GM12878 (cell line): ENCODE results near the gene TAF9B. TPM values are rescaled to one million over a fixed set of nuclear protein-coding genes. Genes with fewer than 3 reads are reported as not detected.

Experiments
- ATAC-seq: fragments of 200-7000 bp; cut with Tn5 transposase; 3 replicates; pipeline ENCODE4 v1.9.1; 2020; ENCODE audit warnings: mild to moderate bottlenecking, moderate library complexity
- BruUV-seq: library from RNA; stranded (reverse); fragments of 400-500 nt; replicated peaks from 2 replicates; lab custom pipeline; 2021; lab: Mats Ljungman, UMichigan
- CTCF ChIA-PET: fragments of 300-600 bp; sonication (Branson Sonifier 250); formaldehyde crosslinking; extraction: SDS; loops from one replicate; lab custom pipeline; 2021; ENCODE audit warnings: inconsistent platforms; lab: Yijun Ruan, JAX
- POLR2A ChIA-PET: fragments of 350-600 bp; formaldehyde crosslinking; extraction: SDS; loops from one replicate; lab custom pipeline; 2021; ENCODE audit warnings: inconsistent platforms; lab: Charles Lee
- RAD21 ChIA-PET: fragments of 300-600 bp; sonication (Branson Sonifier 250); formaldehyde crosslinking; loops from one replicate; lab custom pipeline; 2023; ENCODE audit warnings: antibody characterized with exemption; ENCODE audit not compliant: unreplicated experiment; lab: Charles Lee
- SMC1A ChIA-PET: fragments of 300-600 bp; sonication (Branson Sonifier 250); formaldehyde crosslinking; loops from one replicate; lab custom pipeline; 2023; ENCODE audit not compliant: unreplicated experiment, uncharacterized antibody; lab: Charles Lee
- DNase-seq: peaks from one replicate; pipeline ENCODE4 v3.0.0-alpha.2; 2011; ENCODE audit warnings: low read depth, low spot score
- FAIRE-seq: peaks from 3 replicates; lab custom pipeline; 2011; peaks lifted over from hg19 to GRCh38; lab: Jason Lieb, UNC
- H2AFZ ChIP-seq: 2 replicates; pipeline ENCODE4 v1.6.0; 2011; ENCODE audit warnings: low read depth, low read length, control low read depth; ENCODE audit not compliant: control insufficient read depth
- H3K27ac ChIP-seq: 2 replicates; pipeline ENCODE4 v1.5.1; 2011; ENCODE audit warnings: control low read depth; ENCODE audit not compliant: control insufficient read depth, insufficient read depth
- H3K27me3 ChIP-seq, 2 experiments: replicated peaks in 1 of 2; 2 replicates each; pipeline versions ENCODE4 v1.6.0 to v1.6.1; 2011; ENCODE audit warnings: low read length in 1 of 2; ENCODE audit not compliant: control insufficient read depth in 2 of 2, insufficient read depth in 2 of 2
- H3K36me3 ChIP-seq, 2 experiments: 2 replicates each; pipeline ENCODE4 v1.5.1; 2011; ENCODE audit warnings: low read length in 1 of 2; ENCODE audit not compliant: control insufficient read depth in 2 of 2, insufficient read depth in 2 of 2
- H3K4me1 ChIP-seq: 2 replicates; pipeline ENCODE4 v1.6.1; 2011; ENCODE audit warnings: mild to moderate bottlenecking, low read length, moderate library complexity, mixed read lengths; ENCODE audit not compliant: control insufficient read depth, insufficient read depth
- H3K4me2 ChIP-seq: 2 replicates; pipeline ENCODE4 v1.6.0; 2011; ENCODE audit warnings: control low read depth; ENCODE audit not compliant: control insufficient read depth, insufficient read depth
- H3K4me3 ChIP-seq: fragments of 200-600 bp; sonication (generic); 2 replicates; pipeline ENCODE4 v1.5.1; 2016
- H3K79me2 ChIP-seq: 2 replicates; pipeline ENCODE4 v1.6.0; 2011; ENCODE audit warnings: low read length; ENCODE audit not compliant: control insufficient read depth, insufficient read depth
- H3K9ac ChIP-seq: 2 replicates; pipeline ENCODE4 v1.8.0; 2011; ENCODE audit warnings: low read length, control low read depth, mixed read lengths; ENCODE audit not compliant: control insufficient read depth, insufficient read depth
- H3K9me3 ChIP-seq: replicated peaks from 3 replicates; pipeline ENCODE4 v1.5.1; 2011; ENCODE audit warnings: mild to moderate bottlenecking, low read length; ENCODE audit not compliant: control insufficient read depth, insufficient read depth
- H4K20me1 ChIP-seq: 2 replicates; pipeline ENCODE4 v1.6.0; 2011; ENCODE audit not compliant: control insufficient read depth, insufficient read depth
- EGR1 ChIP-seq, 2 experiments: IDR thresholded peaks; 1 replicate in 1 of 2; 2 replicates in 1 of 2; pipeline ENCODE4 v1.6.1; 2011 to 2012; ENCODE audit warnings: low read depth in 2 of 2, low read length in 2 of 2, borderline replicate concordance in 1 of 2, mild to moderate bottlenecking in 1 of 2, moderate library complexity in 1 of 2
- FOS ChIP-seq: IDR thresholded peaks from 3 replicates; pipeline ENCODE4 v1.6.1; 2011; ENCODE audit warnings: borderline replicate concordance; ENCODE audit not compliant: insufficient read length; ENCODE audit errors: extremely low read depth
- FOXM1 ChIP-seq: IDR thresholded peaks from 2 replicates; pipeline ENCODE4 v1.6.1; 2012; ENCODE audit warnings: low read depth, mild to moderate bottlenecking, inconsistent platforms, low read length, moderate library complexity
- HCFC1 ChIP-seq: fragments of 150-350 bp; IDR thresholded peaks from 2 replicates; pipeline ENCODE4 v1.6.1; 2014; ENCODE audit warnings: low read length
- IRF3 ChIP-seq: fragments of 450-650 bp; IDR thresholded peaks from 2 replicates; pipeline ENCODE4 v1.6.1; 2014; ENCODE audit warnings: mild to moderate bottlenecking
- KAT2A ChIP-seq: conservative IDR thresholded peaks from 2 replicates; pipeline ENCODE4 v1.6.1; 2011; ENCODE audit warnings: low read depth, low read length; ENCODE audit not compliant: control insufficient read depth
- MEF2B ChIP-seq: fragments of 450-650 bp; IDR thresholded peaks from 2 replicates; pipeline ENCODE4 v1.6.1; 2018; ENCODE audit warnings: mild to moderate bottlenecking, moderate library complexity; ENCODE audit not compliant: partially characterized antibody, poor library complexity, severe bottlenecking
- MTA3 ChIP-seq: IDR thresholded peaks from 2 replicates; pipeline ENCODE4 v1.6.1; 2012; ENCODE audit warnings: low read length, inconsistent platforms, borderline replicate concordance
- NRF1 ChIP-seq: conservative IDR thresholded peaks from 2 replicates; pipeline ENCODE4 v1.6.1; 2011; ENCODE audit warnings: mild to moderate bottlenecking, low read depth, low read length, improper control_type of control experiment
- PKNOX1 ChIP-seq: fragments of 450-650 bp; IDR thresholded peaks from 2 replicates; pipeline ENCODE4 v1.6.1; 2016; ENCODE audit warnings: mild to moderate bottlenecking
- POLR2A ChIP-seq: IDR thresholded peaks from 2 replicates; pipeline ENCODE4 v1.6.1; 2011; ENCODE audit warnings: low read depth, mild to moderate bottlenecking, low read length
- SRF ChIP-seq, 2 experiments: IDR thresholded peaks; 2 replicates each; pipeline ENCODE4 v1.6.1; 2011; ENCODE audit warnings: low read depth in 2 of 2, low read length in 2 of 2, mild to moderate bottlenecking in 1 of 2, moderate library complexity in 1 of 2
- SUPT20H ChIP-seq: IDR thresholded peaks from 2 replicates; pipeline ENCODE4 v1.6.1; 2011; ENCODE audit warnings: low read depth, mild to moderate bottlenecking, low read length, moderate library complexity, borderline replicate concordance; ENCODE audit not compliant: control insufficient read depth
- SUZ12 ChIP-seq: fragments of 200-600 bp; sonication (generic); IDR thresholded peaks from one replicate; pipeline ENCODE4 v1.6.1; 2018; ENCODE audit warnings: antibody characterized with exemption, mild to moderate bottlenecking; ENCODE audit not compliant: unreplicated experiment
- ZNF274 ChIP-seq: IDR thresholded peaks from one replicate; pipeline ENCODE4 v1.8.0; 2011; ENCODE audit not compliant: insufficient read length, insufficient read depth
- WGBS: methylation state at CpG from one replicate; pipeline ENCODE4 v1.1.6; 2016; ENCODE audit warnings: low lambda C conversion rate; ENCODE audit not compliant: insufficient replicate concordance, insufficient coverage; ENCODE audit errors: missing lambda C conversion rate; 5-methylcytosine and 5-hydroxymethylcytosine counted together
- in situ Hi-C: fragments of 300-500 bp; cut with MboI; formaldehyde crosslinking; loops from 9 replicates; pipeline ENCODE4 v1.14.3; 2018; ENCODE audit warnings: mixed read lengths
- intact Hi-C: fragments of 100-400 bp; cut with micrococcal nuclease; formaldehyde crosslinking; loops from one replicate; pipeline ENCODE4 v1.14.2; 2022; ENCODE audit not compliant: unreplicated experiment
- polyA plus RNA-seq, 11 experiments: library from polyadenylated mRNA; depleted of rRNA in 4 of 11; unstranded in 6 of 11; stranded (reverse) in 5 of 11; fragments of >200 nt; fragmentation: Nextera tagmentation in 4 of 11; fragmentation: Illumina TruSeq in 1 of 11; extraction: Ambion mirVana in 4 of 11; extraction: Trizol in 1 of 11; gene quantifications; 1 replicate in 1 of 11; 2 replicates in 10 of 11; pipeline versions ENCODE4 v1.2.1 to v1.2.3, GENCODE V29; 2011 to 2016; ENCODE audit warnings: inconsistent platforms in 2 of 11, missing spikeins in 2 of 11, low read depth in 1 of 11
- total RNA-seq, 4 experiments: library from RNA; depleted of rRNA in 3 of 4; stranded (reverse); fragments of >200 nt in 3 of 4; fragmentation: Illumina TruSeq in 1 of 4; extraction: Trizol in 1 of 4; gene quantifications; 2 replicates each; pipeline versions ENCODE4 v1.2.1 to v1.2.3, GENCODE V29; 2013 to 2021
- TF ChIP-seq, protein P1 (sequence below): IDR thresholded peaks from 2 replicates; pipeline ENCODE4 v1.6.1; 2012; ENCODE audit warnings: low read depth, low read length, improper control_type of control experiment
- TF ChIP-seq, protein P2 (sequence below): IDR thresholded peaks from 2 replicates; pipeline ENCODE4 v1.6.1; 2012; ENCODE audit warnings: low read depth, low read length, improper control_type of control experiment

The TAF9B gene
- total and polyA plus RNA-seq, 10 of the 15 experiments (the other 5 are each of a cell fraction or from before 2014, with no cell fraction given): 14.9 to 42.5 (median 22.3) TPM

DNA sequence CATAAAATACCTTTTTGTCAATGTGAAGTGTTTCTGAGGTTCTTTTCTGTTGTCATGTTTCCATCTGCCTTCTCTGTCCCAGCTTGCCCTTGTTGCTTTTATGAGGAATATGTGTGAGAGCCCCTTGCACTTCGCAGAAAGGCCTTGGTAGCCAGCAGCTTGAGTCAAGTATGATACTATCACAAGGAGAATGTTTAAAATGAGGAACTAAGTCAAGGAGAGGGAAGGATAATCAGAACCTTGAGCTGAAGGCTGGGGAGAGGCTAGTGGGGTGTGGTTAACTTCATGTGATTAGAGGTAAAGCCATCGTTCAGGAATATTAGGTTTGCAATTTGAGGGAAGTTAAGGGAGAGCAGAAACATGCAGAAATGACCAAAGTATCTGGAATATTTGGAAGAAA, 22.7 kb downstream of the TAF9B start:
- in situ Hi-C loops: no loop called here
- ChIA-PET RAD21 (no interaction called here), POLR2A (interaction anchor here (1.5 kb wide), 1 partner anchor 14 kb away, joined by 4 read pairs; no protein-coding TSS in a partner anchor), SMC1A (interaction anchor here (0.7 to 2.4 kb wide), 3 partner anchors 11 to 206 kb away, joined by 3 to 8 read pairs (median 3); no protein-coding TSS in a partner anchor), CTCF (interaction anchor here (1.3 to 2.4 kb wide), 3 partner anchors 11 to 187 kb away, joined by 3 to 7 read pairs (median 4); no protein-coding TSS in a partner anchor)
- no peak overlapping the region for H3K27ac ChIP-seq
- peaks cover 2 to 42% of the 10 kb centered on the region in 2 experiments for H3K36me3 ChIP-seq
- no peaks in the 10 kb centered on the region for H3K4me1 ChIP-seq
- H3K9ac ChIP-seq: no peak overlapping the region
- WGBS: 54% methylated on average over 2 of the region's 2 CpGs
- DNase-seq: no peak
- no peak overlapping the region for H2AFZ ChIP-seq
- no peak overlapping the region; the same call in 1 of the 2 replicates for H3K4me2 ChIP-seq
- peaks cover 76% of the 10 kb centered on the region for H3K79me2 ChIP-seq
- no peak for ATAC-seq
- no peak for FAIRE-seq
- no peaks in the 10 kb centered on the region for H3K27me3 ChIP-seq
- H3K4me3 ChIP-seq: no peak overlapping the region
- TF ChIP-seq KAT2A (no peak), PKNOX1 (no peak), HCFC1 (no peak), SUZ12 (no peak), SUPT20H (no peak), SRF (IDR thresholded peaks at IDR 0.05; ENCODE audit: low read depth in 2 of 2, low read length in 2 of 2) (no peak), FOS (no peak), POLR2A (no peak), FOXM1 (no peak), MEF2B (no peak), IRF3 (no peak), NRF1 (no peak), MTA3 (no peak), EGR1 (IDR thresholded peaks at IDR 0.05; ENCODE audit: borderline replicate concordance in 1 of 2, low read depth in 2 of 2, low read length in 2 of 2) (no peak), ZNF274 (no peak)
- TF ChIP-seq, protein P1, sequence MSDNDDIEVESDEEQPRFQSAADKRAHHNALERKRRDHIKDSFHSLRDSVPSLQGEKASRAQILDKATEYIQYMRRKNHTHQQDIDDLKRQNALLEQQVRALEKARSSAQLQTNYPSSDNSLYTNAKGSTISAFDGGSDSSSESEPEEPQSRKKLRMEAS: no peak
- TF ChIP-seq, protein P2, sequence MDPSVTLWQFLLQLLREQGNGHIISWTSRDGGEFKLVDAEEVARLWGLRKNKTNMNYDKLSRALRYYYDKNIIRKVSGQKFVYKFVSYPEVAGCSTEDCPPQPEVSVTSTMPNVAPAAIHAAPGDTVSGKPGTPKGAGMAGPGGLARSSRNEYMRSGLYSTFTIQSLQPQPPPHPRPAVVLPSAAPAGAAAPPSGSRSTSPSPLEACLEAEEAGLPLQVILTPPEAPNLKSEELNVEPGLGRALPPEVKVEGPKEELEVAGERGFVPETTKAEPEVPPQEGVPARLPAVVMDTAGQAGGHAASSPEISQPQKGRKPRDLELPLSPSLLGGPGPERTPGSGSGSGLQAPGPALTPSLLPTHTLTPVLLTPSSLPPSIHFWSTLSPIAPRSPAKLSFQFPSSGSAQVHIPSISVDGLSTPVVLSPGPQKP: no peak
- peaks cover 3% of the 10 kb centered on the region; the same call in 1 of the 2 replicates for H4K20me1 ChIP-seq
- intact Hi-C loops: no loop called here
- H3K9me3 ChIP-seq: no peaks in the 10 kb centered on the region; the same call in 2 of the 3 replicates
- BruUV-seq: no TSS peak
